GM23248 (cell line): Measurements from ENCODE around the gene CLIC6. TPM values are rescaled to one million over a fixed set of nuclear protein-coding genes. Genes with fewer than 3 reads are reported as not detected.

Experiments
- DNase-seq: peaks from one replicate; pipeline ENCODE4 v3.0.0-alpha.2; 2015
- H2AFZ ChIP-seq: fragments of 200-600 bp; sonication (generic); 2 replicates; pipeline ENCODE4 v1.6.1; 2016; ENCODE audit warnings: antibody characterized with exemption
- H3F3A ChIP-seq: fragments of 200-600 bp; sonication (generic); 2 replicates; pipeline ENCODE4 v1.6.1; 2016; ENCODE audit warnings: mild to moderate bottlenecking, antibody characterized with exemption, mixed run types; ENCODE audit not compliant: insufficient read depth
- H3K27ac ChIP-seq: fragments of 200-600 bp; sonication (generic); 2 replicates; pipeline ENCODE4 v1.5.1; 2016; ENCODE audit warnings: mild to moderate bottlenecking
- H3K27me3 ChIP-seq: fragments of 200-600 bp; sonication (generic); replicated peaks from 2 replicates; pipeline ENCODE4 v1.6.1; 2016; ENCODE audit warnings: mild to moderate bottlenecking; ENCODE audit not compliant: insufficient read depth
- H3K36me3 ChIP-seq: fragments of 200-600 bp; sonication (generic); 2 replicates; pipeline ENCODE4 v1.6.1; 2016; ENCODE audit warnings: low read depth, mild to moderate bottlenecking
- H3K4me1 ChIP-seq: fragments of 200-600 bp; sonication (generic); 2 replicates; pipeline ENCODE4 v1.6.1; 2016; ENCODE audit warnings: mild to moderate bottlenecking; ENCODE audit not compliant: insufficient read depth
- H3K4me2 ChIP-seq: fragments of 200-600 bp; sonication (generic); one replicate; pipeline ENCODE4 v1.6.1; 2016; ENCODE audit warnings: mild to moderate bottlenecking; ENCODE audit not compliant: unreplicated experiment
- H3K4me3 ChIP-seq: fragments of 200-600 bp; sonication (generic); 2 replicates; pipeline ENCODE4 v1.5.1; 2016; ENCODE audit warnings: mild to moderate bottlenecking
- H3K79me2 ChIP-seq: fragments of 200-600 bp; sonication (generic); 2 replicates; pipeline ENCODE4 v1.6.1; 2016; ENCODE audit warnings: mild to moderate bottlenecking; ENCODE audit not compliant: insufficient read depth
- H3K9ac ChIP-seq: fragments of 200-600 bp; sonication (generic); 2 replicates; pipeline ENCODE4 v1.6.1; 2016; ENCODE audit warnings: mild to moderate bottlenecking
- H3K9me2 ChIP-seq: fragments of 200-600 bp; sonication (generic); 2 replicates; pipeline ENCODE4 v1.6.1; 2016; ENCODE audit warnings: mixed run types, mild to moderate bottlenecking, moderate library complexity; ENCODE audit not compliant: insufficient read depth
- H3K9me3 ChIP-seq: fragments of 200-600 bp; sonication (generic); one replicate; pipeline ENCODE4 v1.6.1; 2017; ENCODE audit warnings: low read depth
- H4K20me1 ChIP-seq: fragments of 200-600 bp; sonication (generic); 2 replicates; pipeline ENCODE4 v1.6.0; 2016; ENCODE audit not compliant: insufficient read depth
- EZH2 ChIP-seq: fragments of 200-600 bp; sonication (generic); IDR thresholded peaks from 2 replicates; pipeline ENCODE4 v1.6.1; 2018; ENCODE audit warnings: antibody characterized with exemption, mild to moderate bottlenecking; ENCODE audit not compliant: insufficient read depth, poor library complexity, severe bottlenecking
- EZH2phosphoT487 ChIP-seq: fragments of 200-600 bp; sonication (generic); IDR thresholded peaks from 2 replicates; pipeline ENCODE4 v1.6.1; 2018; ENCODE audit warnings: antibody characterized with exemption, moderate library complexity, mild to moderate bottlenecking, low read depth; ENCODE audit not compliant: insufficient read depth
- WGBS, 2 experiments: methylation state at CpG; one replicate each; pipeline ENCODE4 v1.1.6; 2015 to 2017; ENCODE audit warnings: low lambda C conversion rate in 2 of 2, low coverage in 1 of 2; ENCODE audit errors: missing lambda C conversion rate in 2 of 2; 5-methylcytosine and 5-hydroxymethylcytosine counted together
- in situ Hi-C: fragments of 300-500 bp; cut with MboI; formaldehyde crosslinking; loops from 2 replicates; pipeline ENCODE4 v1.15.0; 2020
- polyA plus RNA-seq: library from polyadenylated mRNA; unstranded; fragments of >200 nt; fragmentation: Nextera tagmentation; extraction: Ambion mirVana; gene quantifications from 2 replicates; pipeline ENCODE4 v1.2.1, GENCODE V29; 2016
- total RNA-seq: library from RNA; depleted of rRNA; stranded (reverse); fragments of >200 nt; shearing (Covaris generic); gene quantifications from 2 replicates; pipeline ENCODE4 v1.2.3, GENCODE V29; 2014; rRNA removed

Gene CLIC6
- total and polyA plus RNA-seq, 2 experiments from 2014 or later, result 0.08 TPM; not detected in 1

GRCh38 chr21:34762786-34763185, 94.0 kb downstream of the CLIC6 start:
- Histone ChIP-seq H3K4me1 (no peaks in the 10 kb centered on the region), H3K9ac (no peak overlapping the region), H4K20me1 (no peaks in the 10 kb centered on the region), H3K27me3 (no peaks in the 10 kb centered on the region), H3K9me3 (no peaks in the 10 kb centered on the region), H3K9me2 (no peaks in the 10 kb centered on the region), H3K4me3 (no peak overlapping the region), H3K79me2 (no peaks in the 10 kb centered on the region), H3K4me2 (no peak overlapping the region), H3K36me3 (no peaks in the 10 kb centered on the region), H3F3A (no peaks in the 10 kb centered on the region), H3K27ac (no peak overlapping the region), H2AFZ (no peak overlapping the region)
- WGBS, 2 experiments, result 96 to 100% methylated on average over 1 of the region's 1 CpG
- peak; percentile 43 for DNase-seq
- TF ChIP-seq EZH2phosphoT487, result no peak
- no peak for TF ChIP-seq EZH2
- in situ Hi-C loops, result no loop called here

- Histone ChIP-seq H3F3A (no peaks in the 10 kb centered on the region), H3K27me3 (no peaks in the 10 kb centered on the region), H2AFZ (no peak overlapping the region), H3K4me1 (no peaks in the 10 kb centered on the region), H3K36me3 (no peaks in the 10 kb centered on the region), H3K27ac (no peak overlapping the region), H4K20me1 (no peaks in the 10 kb centered on the region), H3K4me2 (no peak overlapping the region), H3K79me2 (no peaks in the 10 kb centered on the region), H3K9me3 (no peaks in the 10 kb centered on the region), H3K9me2 (no peaks in the 10 kb centered on the region), H3K4me3 (no peak overlapping the region), H3K9ac (no peak overlapping the region)
- no peak for TF ChIP-seq EZH2
- TF ChIP-seq EZH2phosphoT487, result no peak
- no peak for DNase-seq
- WGBS, 2 experiments, result 76 to 83% methylated on average over 3 of the region's 3 CpGs
- in situ Hi-C loops, result no loop called here
Measured at GRCh38 chr21:34764715-34765284, 96.0 kb downstream of the CLIC6 start.

- DNase-seq, result no peak
- Histone ChIP-seq H3F3A (no peaks in the 10 kb centered on the region), H2AFZ (no peak overlapping the region), H3K36me3 (no peaks in the 10 kb centered on the region), H3K9me3 (no peaks in the 10 kb centered on the region), H3K9me2 (no peaks in the 10 kb centered on the region), H3K27ac (no peak overlapping the region), H3K27me3 (no peaks in the 10 kb centered on the region), H3K4me1 (no peaks in the 10 kb centered on the region), H3K79me2 (no peaks in the 10 kb centered on the region), H3K9ac (no peak overlapping the region), H4K20me1 (no peaks in the 10 kb centered on the region), H3K4me2 (no peak overlapping the region), H3K4me3 (no peak overlapping the region)
- no peak for TF ChIP-seq EZH2phosphoT487
- no peak for TF ChIP-seq EZH2
- in situ Hi-C loops, result no loop called here
- 86 to 90% methylated on average over 4 of the region's 4 CpGs for WGBS, 2 experiments
Measured at GRCh38 chr21:34765619-34766018, 96.8 kb downstream of the CLIC6 start.

GRCh38 chr21:34766862-34767261, 98.1 kb downstream of the CLIC6 start:
- Histone ChIP-seq H3K27me3 (no peaks in the 10 kb centered on the region), H3K9ac (no peak overlapping the region), H3K4me3 (no peak overlapping the region), H3K4me2 (no peak overlapping the region), H3F3A (no peaks in the 10 kb centered on the region), H4K20me1 (no peaks in the 10 kb centered on the region), H3K27ac (no peak overlapping the region), H3K4me1 (peaks cover 6% of the 10 kb centered on the region), H3K36me3 (no peaks in the 10 kb centered on the region), H3K79me2 (no peaks in the 10 kb centered on the region), H3K9me2 (no peaks in the 10 kb centered on the region), H3K9me3 (no peaks in the 10 kb centered on the region), H2AFZ (no peak overlapping the region)
- in situ Hi-C loops, result no loop called here
- 83 to 90% methylated on average over 3 of the region's 3 CpGs for WGBS, 2 experiments
- TF ChIP-seq EZH2phosphoT487, result no peak
- TF ChIP-seq EZH2, result no peak
- no peak for DNase-seq

Other genes starting within 250 kb of the CLIC6 start
- not detected in 2 replicates for gene SMIM34, start 245.0 kb upstream of the CLIC6 start, total RNA-seq
- not detected in 2 replicates for gene SMIM34, start 245.0 kb upstream of the CLIC6 start, polyA plus RNA-seq
- gene KCNE1, start 156.8 kb upstream of the CLIC6 start, total RNA-seq, result 0.43 TPM in 1 of 2 replicates, not detected in the other
- gene KCNE1, start 156.8 kb upstream of the CLIC6 start, polyA plus RNA-seq, result not detected in 2 replicates
- gene RCAN1, start 53.9 kb upstream of the CLIC6 start, total RNA-seq, result 65.9 and 74.1 TPM in 2 replicates
- 76.3 and 77.3 TPM in 2 replicates for gene RCAN1, start 53.9 kb upstream of the CLIC6 start, polyA plus RNA-seq